GM21360 (cell line): ENCODE measurements around the gene ALCAM.
"Not testable (repeated sequence)": the region's sequence is repeated elsewhere in the genome, so short reads cannot be mapped to it uniquely, and the experiment has no call there.

Experiments used
- ATAC-seq: cut with Tn5 transposase; IDR thresholded peaks from one replicate; pipeline ENCODE4 v1.9.1; 2021; ENCODE audit warnings: mild to moderate bottlenecking, moderate library complexity; ENCODE audit not compliant: unreplicated experiment

ALCAM gene

GRCh38 chr3:105564546-105565288, 198.0 kb downstream of the ALCAM start:
- no peak for ATAC-seq

GRCh38 chr3:105571005-105571404, 204.3 kb downstream of the ALCAM start:
- ATAC-seq, result no peak

- no peak for ATAC-seq
These were observed 205.8 kb downstream of the ALCAM start for GRCh38 chr3:105572501-105572900.

DNA sequence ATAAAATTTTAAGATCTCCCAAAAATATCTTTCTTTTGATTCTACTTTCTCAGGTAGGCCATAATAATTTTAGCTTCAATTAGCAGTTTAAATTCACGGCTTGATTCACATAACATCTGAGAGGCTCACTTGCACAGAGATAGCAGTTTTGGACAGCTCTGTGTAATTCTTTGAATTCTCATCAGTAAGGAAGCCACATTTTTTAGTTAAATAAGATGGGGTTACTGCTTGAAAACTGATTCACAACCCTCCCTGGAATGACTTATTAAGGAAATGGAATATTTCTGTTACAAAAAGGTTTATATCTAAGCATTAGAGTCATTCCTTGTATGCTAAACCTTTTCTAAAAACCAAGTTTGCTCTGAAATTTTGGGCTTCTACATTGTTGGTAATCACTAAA, 212.7 kb downstream of the ALCAM start:
- no peak for ATAC-seq

DNA sequence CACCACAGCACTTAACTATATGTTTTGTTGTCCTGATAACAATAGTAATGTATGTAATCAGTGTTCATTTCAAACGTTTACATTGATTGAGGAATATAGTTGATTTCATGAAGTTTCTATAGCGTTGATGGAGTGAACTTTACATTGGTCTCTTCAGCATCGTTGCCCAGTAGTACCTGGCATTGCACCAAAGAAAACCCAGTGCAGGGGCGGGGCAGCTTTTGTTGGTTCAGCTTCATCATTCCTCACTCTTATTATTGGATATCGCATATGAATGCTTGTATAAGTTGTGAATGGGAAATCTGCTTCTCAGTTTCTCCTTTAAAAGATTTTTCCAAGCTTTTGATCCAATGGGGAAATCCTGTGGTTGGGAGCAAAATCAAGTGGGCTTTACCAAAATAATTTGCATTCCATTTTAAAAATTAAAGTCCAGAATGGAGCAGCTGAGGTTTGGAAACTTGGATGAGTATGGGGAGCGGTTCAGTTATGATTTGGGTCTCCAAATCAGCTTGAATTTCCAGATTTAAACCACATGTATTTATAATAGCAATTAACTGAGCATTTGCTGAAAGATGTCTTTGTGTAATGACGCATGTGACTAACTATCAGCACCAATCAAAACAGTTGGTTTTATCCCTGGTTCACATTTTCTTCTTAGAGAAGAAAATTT, 213.7 kb downstream of the ALCAM start:
- no peak for ATAC-seq

GRCh38 chr3:105582015-105582414, 215.3 kb downstream of the ALCAM start:
- no peak for ATAC-seq

- no peak for ATAC-seq
These were observed 217.5 kb downstream of the ALCAM start for GRCh38 chr3:105584003-105584790.

DNA sequence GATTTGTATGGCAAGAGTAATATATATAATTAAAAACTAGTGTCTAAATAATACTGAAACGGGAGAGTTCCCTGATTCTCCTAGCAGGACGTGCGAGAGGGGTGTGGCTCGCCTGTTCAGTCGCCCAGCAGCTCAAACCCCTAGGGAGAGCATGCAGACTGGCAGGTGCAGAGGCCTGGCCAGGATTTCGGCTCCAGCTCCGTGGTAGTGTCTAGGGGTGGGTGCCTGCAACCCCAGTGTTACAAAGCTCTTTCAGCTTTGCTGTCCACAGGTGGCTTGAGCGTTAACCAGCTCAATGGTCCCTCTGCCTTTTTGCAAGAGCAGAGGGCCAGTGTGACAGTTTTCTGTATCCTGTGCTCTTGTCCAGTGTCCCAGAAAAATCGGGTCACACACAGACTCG, 226.6 kb downstream of the ALCAM start:
- ATAC-seq, result no peak

- ATAC-seq, result no peak
These were observed 227.5 kb downstream of the ALCAM start for GRCh38 chr3:105594219-105594618.

DNA sequence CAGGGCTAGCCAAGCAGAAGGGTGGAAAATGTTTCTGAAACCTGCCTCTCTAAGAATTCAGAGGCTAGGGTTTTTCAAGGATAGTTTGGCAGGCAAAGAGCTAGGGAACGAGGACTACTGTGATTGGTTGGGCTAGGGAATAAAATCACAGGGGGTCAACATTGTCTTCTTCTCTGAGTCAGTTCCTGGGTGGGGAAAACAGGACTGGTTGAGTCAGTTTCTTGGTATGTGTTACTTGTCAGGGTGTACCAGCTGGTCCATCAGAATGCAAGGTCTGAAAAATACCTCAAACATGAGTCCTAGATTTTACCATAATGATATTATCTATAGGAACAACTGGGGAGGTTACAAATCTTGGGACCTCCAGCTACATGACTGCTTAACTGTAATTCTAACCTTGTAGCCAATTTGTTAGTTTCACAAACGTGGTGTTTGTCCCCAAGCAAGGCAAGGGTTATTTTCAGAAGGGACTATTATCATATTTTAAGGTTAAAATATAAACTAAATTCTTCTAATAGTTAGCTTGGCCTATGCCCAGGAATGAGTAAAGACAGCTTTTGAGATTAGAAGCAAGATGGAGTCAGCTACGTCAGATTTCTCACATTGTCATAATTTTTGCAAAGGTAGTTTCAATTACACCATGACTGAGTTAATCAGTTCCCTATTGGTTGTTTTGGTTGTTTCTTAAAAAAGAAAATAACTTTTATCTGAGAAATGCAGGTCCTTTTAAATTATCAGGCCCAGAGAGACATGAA, 231.5 kb downstream of the ALCAM start:
- no peak for ATAC-seq

- ATAC-seq, result no peak
These were observed 232.6 kb downstream of the ALCAM start for GRCh38 chr3:105599350-105599749.

DNA sequence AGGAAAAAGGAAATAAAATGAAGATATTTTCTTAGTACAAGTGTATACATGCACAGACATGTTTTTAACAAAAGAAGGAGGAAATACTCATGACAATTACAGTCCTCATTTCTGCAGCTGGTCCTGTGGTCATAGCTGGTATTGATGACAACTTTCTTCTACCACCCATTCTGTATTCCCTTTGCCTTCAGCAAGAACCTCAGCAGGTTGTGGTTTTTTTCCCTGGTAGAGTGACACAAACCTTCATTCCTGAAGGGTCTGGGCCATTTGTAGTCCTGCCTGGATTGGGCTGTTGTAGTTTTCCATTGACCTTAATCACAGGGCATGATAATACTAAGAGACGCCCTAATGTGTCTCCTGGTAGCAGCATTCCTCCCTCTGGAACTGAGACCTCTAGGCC, 235.0 kb downstream of the ALCAM start:
- ATAC-seq, result not testable (repeated sequence)

GRCh38 chr3:105602286-105602685, 235.6 kb downstream of the ALCAM start:
- not testable (repeated sequence) for ATAC-seq

GRCh38 chr3:105603516-105603915, 236.8 kb downstream of the ALCAM start:
- ATAC-seq, result not testable (repeated sequence)

- ATAC-seq, result no peak
These were observed 239.3 kb downstream of the ALCAM start for GRCh38 chr3:105606016-105606415.

DNA sequence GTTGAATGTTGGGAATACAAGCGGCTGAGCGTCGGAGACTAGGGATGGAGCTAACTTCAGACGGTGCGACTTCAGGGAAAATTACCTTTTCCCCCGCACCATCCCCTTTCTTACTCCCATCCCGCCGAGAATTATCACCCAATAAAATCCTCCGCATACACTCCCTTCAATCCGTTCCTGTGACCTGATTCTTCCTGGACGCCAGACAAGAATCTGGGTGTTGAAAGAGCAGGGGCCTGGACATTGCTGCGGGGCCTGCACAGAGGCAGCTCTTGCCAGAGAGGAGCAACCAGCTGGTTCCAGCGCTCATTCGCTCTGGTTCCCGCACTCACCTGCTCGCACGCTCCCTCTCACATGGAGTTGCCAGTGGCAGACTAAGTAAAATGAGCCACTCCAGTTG, 241.9 kb downstream of the ALCAM start:
- no peak for ATAC-seq

DNA sequence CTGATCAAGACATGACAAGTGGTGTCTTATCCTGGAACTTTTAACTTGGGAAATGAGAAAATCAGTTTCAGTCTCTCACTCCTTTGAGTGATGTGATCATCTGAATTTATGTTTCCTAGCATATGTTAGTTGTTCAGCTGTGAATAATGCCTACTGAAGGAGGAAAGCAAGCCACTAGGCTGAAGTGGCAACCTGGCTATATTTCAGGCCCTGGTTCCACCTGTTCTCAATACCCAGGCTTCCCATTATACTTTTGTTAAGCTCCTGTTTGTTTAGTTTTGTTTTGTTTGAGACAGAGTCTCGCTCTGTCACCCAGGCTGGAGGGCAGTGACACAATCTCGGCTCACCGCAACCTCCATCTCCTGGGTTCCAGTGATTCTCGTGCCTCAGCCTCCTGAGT, 243.8 kb downstream of the ALCAM start:
- no peak for ATAC-seq

GRCh38 chr3:105611304-105612192, 244.8 kb downstream of the ALCAM start:
- no peak for ATAC-seq

GRCh38 chr3:105613120-105613519, 246.4 kb downstream of the ALCAM start:
- ATAC-seq, result no peak
